ENCODE data around the gene TRIM31.
"Not testable (repeated sequence)": the region's sequence is repeated elsewhere in the genome, so short reads cannot be mapped to it uniquely, and the experiment has no call there.

The TRIM31 gene

GRCh38 chr6:30149234-30149633 lies 36.3 kb upstream of the TRIM31 start:
- DNase-seq = no peak

- no peak for DNase-seq
Observed at GRCh38 chr6:30147096-30147495, 34.2 kb upstream of the TRIM31 start.

GRCh38 chr6:30145818-30146217 lies 32.9 kb upstream of the TRIM31 start:
- DNase-seq = no peak

GRCh38 chr6:30144811-30145210 lies 31.9 kb upstream of the TRIM31 start:
- DNase-seq = no peak

GRCh38 chr6:30143780-30144179 lies 30.9 kb upstream of the TRIM31 start:
- no peak for DNase-seq

GRCh38 chr6:30142665-30143064 lies 29.8 kb upstream of the TRIM31 start:
- no peak for DNase-seq

- DNase-seq = not testable (repeated sequence)
Observed at GRCh38 chr6:30140240-30140639, 27.4 kb upstream of the TRIM31 start.

- no peak for DNase-seq
Observed at GRCh38 chr6:30136570-30137286, 23.8 kb upstream of the TRIM31 start.

GRCh38 chr6:30135757-30136156 lies 22.9 kb upstream of the TRIM31 start, which contains the start of gene TRIM40:
Gene TRIM40, plus strand, starts transcription at chr6:30136140. Its CDS starts 897 bp downstream, at chr6:30137037.
- no peak for DNase-seq

- no peak for DNase-seq
Observed at GRCh38 chr6:30135147-30135546, 22.3 kb upstream of the TRIM31 start.

- no peak for DNase-seq
Observed at GRCh38 chr6:30131947-30132497, 19.1 kb upstream of the TRIM31 start.

GRCh38 chr6:30130887-30131862 lies 18.3 kb upstream of the TRIM31 start:
- DNase-seq = peak; percentile 45

- DNase-seq = no peak
Observed at GRCh38 chr6:30130179-30130679, 17.3 kb upstream of the TRIM31 start.

GRCh38 chr6:30129265-30130178 lies 16.6 kb upstream of the TRIM31 start:
- DNase-seq = no peak

GRCh38 chr6:30127238-30128093 lies 14.6 kb upstream of the TRIM31 start:
- no peak for DNase-seq

- DNase-seq = no peak
Observed at GRCh38 chr6:30122515-30122914, 9.6 kb upstream of the TRIM31 start.

GRCh38 chr6:30121446-30122366 lies 8.8 kb upstream of the TRIM31 start:
- DNase-seq = no peak

GRCh38 chr6:30118691-30119090 lies 5.8 kb upstream of the TRIM31 start:
- not testable (repeated sequence) for DNase-seq

- no peak for DNase-seq
Observed at GRCh38 chr6:30116724-30117123, 3.8 kb upstream of the TRIM31 start.

- DNase-seq = no peak
Observed at GRCh38 chr6:30113841-30114240, 951 bp upstream of the TRIM31 start.

Measured in activated T-cell treated with anti-CD3 and anti-CD28 coated beads, Interleukin-2, amount 50 U/mL, for 1 hour (primary cell).